GM12878 (cell line): ENCODE results near the gene ADIPOR1. TPM values are rescaled to one million over a fixed set of nuclear protein-coding genes. Genes with fewer than 3 reads are reported as not detected.

Source experiments
- ATAC-seq: fragments of 200-7000 bp; cut with Tn5 transposase; 3 replicates; pipeline ENCODE4 v1.9.1; 2020; ENCODE audit warnings: mild to moderate bottlenecking, moderate library complexity
- BruUV-seq: library from RNA; stranded (reverse); fragments of 400-500 nt; replicated peaks from 2 replicates; lab custom pipeline; 2021; lab: Mats Ljungman, UMichigan
- CTCF ChIA-PET: fragments of 300-600 bp; sonication (Branson Sonifier 250); formaldehyde crosslinking; extraction: SDS; loops from one replicate; lab custom pipeline; 2021; ENCODE audit warnings: inconsistent platforms; lab: Yijun Ruan, JAX
- POLR2A ChIA-PET: fragments of 350-600 bp; formaldehyde crosslinking; extraction: SDS; loops from one replicate; lab custom pipeline; 2021; ENCODE audit warnings: inconsistent platforms; lab: Charles Lee
- RAD21 ChIA-PET: fragments of 300-600 bp; sonication (Branson Sonifier 250); formaldehyde crosslinking; loops from one replicate; lab custom pipeline; 2023; ENCODE audit warnings: antibody characterized with exemption; ENCODE audit not compliant: unreplicated experiment; lab: Charles Lee
- SMC1A ChIA-PET: fragments of 300-600 bp; sonication (Branson Sonifier 250); formaldehyde crosslinking; loops from one replicate; lab custom pipeline; 2023; ENCODE audit not compliant: unreplicated experiment, uncharacterized antibody; lab: Charles Lee
- DNase-seq: peaks from one replicate; pipeline ENCODE4 v3.0.0-alpha.2; 2011; ENCODE audit warnings: low read depth, low spot score
- FAIRE-seq: peaks from 3 replicates; lab custom pipeline; 2011; peaks lifted over from hg19 to GRCh38; lab: Jason Lieb, UNC
- H2AFZ ChIP-seq: 2 replicates; pipeline ENCODE4 v1.6.0; 2011; ENCODE audit warnings: low read depth, low read length, control low read depth; ENCODE audit not compliant: control insufficient read depth
- H3K27ac ChIP-seq: 2 replicates; pipeline ENCODE4 v1.5.1; 2011; ENCODE audit warnings: control low read depth; ENCODE audit not compliant: control insufficient read depth, insufficient read depth
- H3K27me3 ChIP-seq, 2 experiments: replicated peaks in 1 of 2; 2 replicates each; pipeline versions ENCODE4 v1.6.0 to v1.6.1; 2011; ENCODE audit warnings: low read length in 1 of 2; ENCODE audit not compliant: control insufficient read depth in 2 of 2, insufficient read depth in 2 of 2
- H3K36me3 ChIP-seq, 2 experiments: 2 replicates each; pipeline ENCODE4 v1.5.1; 2011; ENCODE audit warnings: low read length in 1 of 2; ENCODE audit not compliant: control insufficient read depth in 2 of 2, insufficient read depth in 2 of 2
- H3K4me1 ChIP-seq: 2 replicates; pipeline ENCODE4 v1.6.1; 2011; ENCODE audit warnings: mild to moderate bottlenecking, low read length, moderate library complexity, mixed read lengths; ENCODE audit not compliant: control insufficient read depth, insufficient read depth
- H3K4me2 ChIP-seq: 2 replicates; pipeline ENCODE4 v1.6.0; 2011; ENCODE audit warnings: control low read depth; ENCODE audit not compliant: control insufficient read depth, insufficient read depth
- H3K4me3 ChIP-seq: fragments of 200-600 bp; sonication (generic); 2 replicates; pipeline ENCODE4 v1.5.1; 2016
- H3K79me2 ChIP-seq: 2 replicates; pipeline ENCODE4 v1.6.0; 2011; ENCODE audit warnings: low read length; ENCODE audit not compliant: control insufficient read depth, insufficient read depth
- H3K9ac ChIP-seq: 2 replicates; pipeline ENCODE4 v1.8.0; 2011; ENCODE audit warnings: low read length, control low read depth, mixed read lengths; ENCODE audit not compliant: control insufficient read depth, insufficient read depth
- H3K9me3 ChIP-seq: replicated peaks from 3 replicates; pipeline ENCODE4 v1.5.1; 2011; ENCODE audit warnings: mild to moderate bottlenecking, low read length; ENCODE audit not compliant: control insufficient read depth, insufficient read depth
- H4K20me1 ChIP-seq: 2 replicates; pipeline ENCODE4 v1.6.0; 2011; ENCODE audit not compliant: control insufficient read depth, insufficient read depth
- ASH2L ChIP-seq: fragments of 300-600, 200-600 bp; sonication (generic); IDR thresholded peaks from 2 replicates; pipeline ENCODE4 v1.6.1; 2017; ENCODE audit warnings: low read depth, mild to moderate bottlenecking, borderline replicate concordance
- ESRRA ChIP-seq: IDR thresholded peaks from 2 replicates; pipeline ENCODE4 v1.6.1; 2012; ENCODE audit warnings: mild to moderate bottlenecking, low read length, improper control_type of control experiment
- ETV6 ChIP-seq, 2 experiments: fragments of 450-650 bp in 1 of 2; IDR thresholded peaks in 1 of 2; conservative IDR thresholded peaks in 1 of 2; 2 replicates each; pipeline ENCODE4 v1.6.1; 2014; ENCODE audit warnings: antibody characterized with exemption in 1 of 2, borderline replicate concordance in 1 of 2, low read depth in 1 of 2, mild to moderate bottlenecking in 1 of 2, moderate library complexity in 1 of 2
- GATAD2B ChIP-seq: fragments of 450-650 bp; conservative IDR thresholded peaks from 2 replicates; pipeline ENCODE4 v1.6.1; 2017; ENCODE audit warnings: low read depth, mild to moderate bottlenecking, moderate library complexity
- KLF5 ChIP-seq: fragments of 450-650 bp; IDR thresholded peaks from 2 replicates; pipeline ENCODE4 v1.6.1; 2014; ENCODE audit warnings: mild to moderate bottlenecking; ENCODE audit not compliant: partially characterized antibody
- NR2C1 ChIP-seq: fragments of 450-650 bp; IDR thresholded peaks from 2 replicates; pipeline ENCODE4 v1.6.1; 2017; ENCODE audit warnings: antibody characterized with exemption, mild to moderate bottlenecking, moderate library complexity
- POU2F2 ChIP-seq: IDR thresholded peaks from 3 replicates; pipeline ENCODE4 v1.6.1; 2011; ENCODE audit warnings: low read depth, mild to moderate bottlenecking, low read length, borderline replicate concordance
- RAD21 ChIP-seq: IDR thresholded peaks from 2 replicates; pipeline ENCODE4 v1.6.1; 2011; ENCODE audit warnings: mild to moderate bottlenecking, low read depth, low read length, moderate library complexity; ENCODE audit not compliant: insufficient read depth
- RBBP5 ChIP-seq: fragments of 200-600 bp; sonication (generic); conservative IDR thresholded peaks from 2 replicates; pipeline ENCODE4 v1.6.1; 2016
- SMC3 ChIP-seq: IDR thresholded peaks from 2 replicates; pipeline ENCODE4 v1.6.1; 2011; ENCODE audit warnings: low read length, improper control_type of control experiment, borderline replicate concordance
- WGBS: methylation state at CpG from one replicate; pipeline ENCODE4 v1.1.6; 2016; ENCODE audit warnings: low lambda C conversion rate; ENCODE audit not compliant: insufficient replicate concordance, insufficient coverage; ENCODE audit errors: missing lambda C conversion rate; 5-methylcytosine and 5-hydroxymethylcytosine counted together
- in situ Hi-C: fragments of 300-500 bp; cut with MboI; formaldehyde crosslinking; loops from 9 replicates; pipeline ENCODE4 v1.14.3; 2018; ENCODE audit warnings: mixed read lengths
- intact Hi-C: fragments of 100-400 bp; cut with micrococcal nuclease; formaldehyde crosslinking; loops from one replicate; pipeline ENCODE4 v1.14.2; 2022; ENCODE audit not compliant: unreplicated experiment
- polyA plus RNA-seq, 11 experiments: library from polyadenylated mRNA; depleted of rRNA in 4 of 11; unstranded in 6 of 11; stranded (reverse) in 5 of 11; fragments of >200 nt; fragmentation: Nextera tagmentation in 4 of 11; fragmentation: Illumina TruSeq in 1 of 11; extraction: Ambion mirVana in 4 of 11; extraction: Trizol in 1 of 11; gene quantifications; 1 replicate in 1 of 11; 2 replicates in 10 of 11; pipeline versions ENCODE4 v1.2.1 to v1.2.3, GENCODE V29; 2011 to 2016; ENCODE audit warnings: inconsistent platforms in 2 of 11, missing spikeins in 2 of 11, low read depth in 1 of 11
- total RNA-seq, 4 experiments: library from RNA; depleted of rRNA in 3 of 4; stranded (reverse); fragments of >200 nt in 3 of 4; fragmentation: Illumina TruSeq in 1 of 4; extraction: Trizol in 1 of 4; gene quantifications; 2 replicates each; pipeline versions ENCODE4 v1.2.1 to v1.2.3, GENCODE V29; 2013 to 2021
- TF ChIP-seq, protein P1 (sequence below): IDR thresholded peaks from 2 replicates; pipeline ENCODE4 v1.6.1; 2011; ENCODE audit warnings: borderline replicate concordance, low read depth, mild to moderate bottlenecking, moderate library complexity, low read length; ENCODE audit not compliant: insufficient read depth, poor library complexity, severe bottlenecking
- TF ChIP-seq, protein P2 (sequence below), 3 experiments: IDR thresholded peaks in 2 of 3; conservative IDR thresholded peaks in 1 of 3; 2 replicates each; pipeline ENCODE4 v1.5.1; 2011; ENCODE audit warnings: low read depth in 3 of 3, low read length in 3 of 3, mild to moderate bottlenecking in 3 of 3, control low read depth in 2 of 3, moderate library complexity in 2 of 3, inconsistent platforms in 1 of 3, mixed read lengths in 1 of 3; ENCODE audit not compliant: control insufficient read depth in 2 of 3, insufficient read depth in 1 of 3; ENCODE audit errors: extremely low read depth in 1 of 3

The ADIPOR1 gene
- total and polyA plus RNA-seq, 10 of the 15 experiments (the other 5 are each of a cell fraction or from before 2014, with no cell fraction given), result 18.4 to 122 (median 65.6) TPM

GRCh38 chr1:202998836-202999750 lies 41.0 kb upstream of the ADIPOR1 start:
- SMC1A ChIA-PET, result interaction anchor here (0.6 to 2.7 kb wide), 8 partner anchors 22 to 341 kb away, joined by 3 to 7 read pairs (median 4); no protein-coding TSS in a partner anchor
- no peak overlapping the region for H3K27ac ChIP-seq
- WGBS, result 31% methylated on average over 14 of the region's 14 CpGs
- no peaks in the 10 kb centered on the region for H3K36me3 ChIP-seq
- peak; percentile 78 for ATAC-seq
- TF ChIP-seq POU2F2, result no peak
- TF ChIP-seq NR2C1, result no peak
- TF ChIP-seq ASH2L, result no peak
- no peak for TF ChIP-seq KLF5
- peak; percentile 62; the same call in 1 of the 2 replicates for TF ChIP-seq SMC3
- TF ChIP-seq, protein P1, sequence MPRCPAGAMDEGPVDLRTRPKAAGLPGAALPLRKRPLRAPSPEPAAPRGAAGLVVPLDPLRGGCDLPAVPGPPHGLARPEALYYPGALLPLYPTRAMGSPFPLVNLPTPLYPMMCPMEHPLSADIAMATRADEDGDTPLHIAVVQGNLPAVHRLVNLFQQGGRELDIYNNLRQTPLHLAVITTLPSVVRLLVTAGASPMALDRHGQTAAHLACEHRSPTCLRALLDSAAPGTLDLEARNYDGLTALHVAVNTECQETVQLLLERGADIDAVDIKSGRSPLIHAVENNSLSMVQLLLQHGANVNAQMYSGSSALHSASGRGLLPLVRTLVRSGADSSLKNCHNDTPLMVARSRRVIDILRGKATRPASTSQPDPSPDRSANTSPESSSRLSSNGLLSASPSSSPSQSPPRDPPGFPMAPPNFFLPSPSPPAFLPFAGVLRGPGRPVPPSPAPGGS, result no peak
- TF ChIP-seq, protein P2, sequence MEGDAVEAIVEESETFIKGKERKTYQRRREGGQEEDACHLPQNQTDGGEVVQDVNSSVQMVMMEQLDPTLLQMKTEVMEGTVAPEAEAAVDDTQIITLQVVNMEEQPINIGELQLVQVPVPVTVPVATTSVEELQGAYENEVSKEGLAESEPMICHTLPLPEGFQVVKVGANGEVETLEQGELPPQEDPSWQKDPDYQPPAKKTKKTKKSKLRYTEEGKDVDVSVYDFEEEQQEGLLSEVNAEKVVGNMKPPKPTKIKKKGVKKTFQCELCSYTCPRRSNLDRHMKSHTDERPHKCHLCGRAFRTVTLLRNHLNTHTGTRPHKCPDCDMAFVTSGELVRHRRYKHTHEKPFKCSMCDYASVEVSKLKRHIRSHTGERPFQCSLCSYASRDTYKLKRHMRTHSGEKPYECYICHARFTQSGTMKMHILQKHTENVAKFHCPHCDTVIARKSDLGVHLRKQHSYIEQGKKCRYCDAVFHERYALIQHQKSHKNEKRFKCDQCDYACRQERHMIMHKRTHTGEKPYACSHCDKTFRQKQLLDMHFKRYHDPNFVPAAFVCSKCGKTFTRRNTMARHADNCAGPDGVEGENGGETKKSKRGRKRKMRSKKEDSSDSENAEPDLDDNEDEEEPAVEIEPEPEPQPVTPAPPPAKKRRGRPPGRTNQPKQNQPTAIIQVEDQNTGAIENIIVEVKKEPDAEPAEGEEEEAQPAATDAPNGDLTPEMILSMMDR (IDR thresholded peaks at IDR 0.05 in 2 of 3, conservative IDR thresholded peaks at IDR 0.05 in 1 of 3; ENCODE audit: control insufficient read depth in 2 of 3, extremely low read depth in 1 of 3, insufficient read depth in 1 of 3, low read depth in 3 of 3, low read length in 3 of 3), result peak; percentile 70 to 80 (median 73); a peak in 5 of 6 replicates
- TF ChIP-seq ESRRA, result no peak
- TF ChIP-seq RAD21, result peak; percentile 78
- no peak for TF ChIP-seq GATAD2B
- no peak for TF ChIP-seq ETV6 (conservative IDR thresholded peaks at IDR 0.05 in 1 of 2, IDR thresholded peaks at IDR 0.05 in 1 of 2; ENCODE audit: borderline replicate concordance in 1 of 2, low read depth in 1 of 2)
- no peak for TF ChIP-seq RBBP5
- TF ChIP-seq, all 136 proteins: peak for 3
- H3K4me2 ChIP-seq, result peak overlapping the region; percentile 76
- no peaks in the 10 kb centered on the region for H3K79me2 ChIP-seq
- ChIA-PET RAD21 (interaction anchor here (0.6 to 2.3 kb wide), 5 partner anchors 9 to 657 kb away, joined by 3 to 7 read pairs (median 3); partner anchors contain the start of genes KLHL12 and UBE2T), POLR2A (interaction anchor here (0.6 kb wide), 1 partner anchor 112 kb away, joined by 3 read pairs; no protein-coding TSS in a partner anchor), CTCF (interaction anchor here (0.6 to 3.7 kb wide), 36 partner anchors 9 to 582 kb away, joined by 3 to 17 read pairs (median 4); partner anchors contain the start of genes KLHL12, PPFIA4 and TMEM183A)
- no peaks in the 10 kb centered on the region for H4K20me1 ChIP-seq
- FAIRE-seq, result peak; percentile 71
- peaks cover 6% of the 10 kb centered on the region; the same call in 1 of the 2 replicates for H3K4me1 ChIP-seq
- peak; percentile 40 for DNase-seq
- H3K4me3 ChIP-seq, result 0 out of 2 replicates have a peak overlapping the region, but pooled peaks have one; percentile 20
- in situ Hi-C loops, result no loop called here
- no peaks in the 10 kb centered on the region for H3K27me3 ChIP-seq
- no peaks in the 10 kb centered on the region for H3K9me3 ChIP-seq
- H3K9ac ChIP-seq, result peak overlapping the region; percentile 50; the same call in 1 of the 2 replicates
- intact Hi-C loops, result loop anchor here (2.0 to 10.0 kb wide), 4 partner anchors 30 to 274 kb away; partner anchors contain the start of genes KLHL12 and RABIF
- H2AFZ ChIP-seq, result peak overlapping the region; percentile 98
- no TSS peak for BruUV-seq
